Panc1 (cell line): Measurements from ENCODE around the gene N4BP2L2. TPM values are rescaled to one million over a fixed set of nuclear protein-coding genes. Genes with fewer than 3 reads are reported as not detected.

ENCODE experiments used
- ATAC-seq: fragments of 200-7000 bp; cut with Tn5 transposase; 2 replicates; pipeline ENCODE4 v1.9.1; 2020; ENCODE audit warnings: mild to moderate bottlenecking, moderate library complexity
- BruUV-seq: library from RNA; stranded (reverse); fragments of 400-500 nt; replicated peaks from 2 replicates; lab custom pipeline; 2021; lab: Mats Ljungman, UMichigan
- CTCF ChIA-PET: fragments of 300-600 bp; sonication (Branson Sonifier 250); formaldehyde crosslinking; loops from one replicate; lab custom pipeline; 2022; ENCODE audit warnings: antibody characterized with exemption; lab: Charles Lee
- POLR2A ChIA-PET: fragments of 300-600 bp; sonication (Branson Sonifier 250); formaldehyde crosslinking; loops from one replicate; lab custom pipeline; 2022; ENCODE audit warnings: antibody characterized with exemption; lab: Charles Lee
- DNase-seq: peaks from one replicate; pipeline ENCODE4 v3.0.0-alpha.2; 2010; ENCODE audit warnings: low read depth, low spot score
- H3K27ac ChIP-seq: 2 replicates; pipeline ENCODE4 v1.5.1; 2011; ENCODE audit warnings: mild to moderate bottlenecking, low read length, inconsistent platforms
- H3K27me3 ChIP-seq: fragments of 200-500 bp; sonication (Bioruptor generic); 2 replicates; pipeline ENCODE4 v1.6.0; 2014; ENCODE audit warnings: low read length, inconsistent platforms; ENCODE audit not compliant: control insufficient read depth, insufficient read depth
- H3K36me3 ChIP-seq: fragments of 200-500 bp; sonication (Bioruptor generic); 2 replicates; pipeline ENCODE4 v1.5.1; 2014; ENCODE audit warnings: inconsistent platforms, mild to moderate bottlenecking, low read length, moderate library complexity; ENCODE audit not compliant: control insufficient read depth, insufficient read depth
- H3K4me1 ChIP-seq: 2 replicates; pipeline ENCODE4 v1.5.1; 2011; ENCODE audit warnings: inconsistent platforms, mild to moderate bottlenecking, low read length, moderate library complexity; ENCODE audit not compliant: control insufficient read depth, insufficient read depth
- H3K4me3 ChIP-seq, 2 experiments: 2 replicates each; pipeline ENCODE4 v1.5.1; 2011 to 2012; ENCODE audit warnings: low read depth in 2 of 2, low read length in 2 of 2, mild to moderate bottlenecking in 2 of 2, inconsistent platforms in 1 of 2, moderate library complexity in 1 of 2
- H3K9me3 ChIP-seq: fragments of 200-500 bp; sonication (Bioruptor generic); 2 replicates; pipeline ENCODE4 v1.5.1; 2014; ENCODE audit warnings: low read depth, mild to moderate bottlenecking, inconsistent platforms, low read length, moderate library complexity; ENCODE audit not compliant: control insufficient read depth, insufficient read depth
- POLR2AphosphoS5 ChIP-seq: IDR thresholded peaks from 2 replicates; pipeline ENCODE4 v1.6.1; 2012; ENCODE audit warnings: mild to moderate bottlenecking, low read depth, low read length, moderate library complexity
- SIN3A ChIP-seq: IDR thresholded peaks from 2 replicates; pipeline ENCODE4 v1.6.1; 2012; ENCODE audit warnings: low read depth, mild to moderate bottlenecking, low read length, moderate library complexity, borderline replicate concordance; ENCODE audit not compliant: insufficient read depth
- TCF7L2 ChIP-seq: IDR thresholded peaks from 2 replicates; pipeline ENCODE4 v1.6.1; 2011; ENCODE audit warnings: mild to moderate bottlenecking, low read depth, low read length, inconsistent platforms
- in situ Hi-C: cut with HindIII; loops from 2 replicates; pipeline ENCODE4 v1.10.0; 2016; ENCODE audit warnings: low sequenced_read_pairs, low pct_unique_long_range_greater_than_20kb
- intact Hi-C: fragments of 100-400 bp; cut with micrococcal nuclease; formaldehyde crosslinking; loops from one replicate; pipeline ENCODE4 v1.10.0; 2022; ENCODE audit not compliant: unreplicated experiment
- total RNA-seq: library from RNA; stranded (reverse); gene quantifications from one replicate; pipeline ENCODE4 v1.2.1, GENCODE V29; 2021; ENCODE audit not compliant: unreplicated experiment
- TF ChIP-seq, protein P1 (sequence below), 2 experiments: IDR thresholded peaks; 2 replicates each; pipeline ENCODE4 v1.6.1; 2011 to 2012; ENCODE audit warnings: low read depth in 2 of 2, control low read depth in 1 of 2, low read length in 1 of 2, mild to moderate bottlenecking in 1 of 2, moderate library complexity in 1 of 2; ENCODE audit not compliant: insufficient read depth in 1 of 2
- TF ChIP-seq, protein P2 (sequence below): fragments of 450-650 bp; IDR thresholded peaks from 2 replicates; pipeline ENCODE4 v1.5.1; 2017; ENCODE audit warnings: mild to moderate bottlenecking

The N4BP2L2 gene
- total RNA-seq, 1 experiment from 2014 or later = 43.8 TPM

DNA sequence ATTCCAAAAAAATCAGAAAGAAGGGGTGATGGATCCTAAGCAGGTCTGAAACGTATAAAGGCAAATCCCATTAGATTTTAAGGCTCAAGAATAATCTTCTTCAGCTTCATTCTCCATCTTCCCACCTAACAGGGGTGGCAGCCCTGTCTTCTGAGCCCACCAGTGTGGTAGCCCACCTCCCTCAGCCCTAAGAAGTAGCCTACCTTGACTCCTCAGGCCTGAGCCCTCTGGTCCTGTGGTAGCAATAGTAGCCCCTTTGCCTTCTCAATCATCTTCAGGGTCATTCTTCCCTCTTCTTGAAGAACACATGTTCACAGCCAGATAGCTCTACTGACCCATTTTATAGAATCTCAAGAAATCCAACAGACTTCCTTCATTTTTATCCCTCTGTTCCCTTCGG, 33.7 kb downstream of the N4BP2L2 start:
- intact Hi-C loops = no loop called here
- Histone ChIP-seq H3K9me3 (no peaks in the 10 kb centered on the region), H3K27me3 (no peaks in the 10 kb centered on the region), H3K4me1 (no peaks in the 10 kb centered on the region), H3K4me3 (no peak overlapping the region), H3K36me3 (peaks cover 2% of the 10 kb centered on the region; the same call in 1 of the 2 replicates), H3K27ac (no peak overlapping the region)
- POLR2A ChIA-PET = no interaction called here
- in situ Hi-C loops = no loop called here
- DNase-seq = no peak
- BruUV-seq = no TSS peak
- no peak for ATAC-seq
- TF ChIP-seq, protein P1, sequence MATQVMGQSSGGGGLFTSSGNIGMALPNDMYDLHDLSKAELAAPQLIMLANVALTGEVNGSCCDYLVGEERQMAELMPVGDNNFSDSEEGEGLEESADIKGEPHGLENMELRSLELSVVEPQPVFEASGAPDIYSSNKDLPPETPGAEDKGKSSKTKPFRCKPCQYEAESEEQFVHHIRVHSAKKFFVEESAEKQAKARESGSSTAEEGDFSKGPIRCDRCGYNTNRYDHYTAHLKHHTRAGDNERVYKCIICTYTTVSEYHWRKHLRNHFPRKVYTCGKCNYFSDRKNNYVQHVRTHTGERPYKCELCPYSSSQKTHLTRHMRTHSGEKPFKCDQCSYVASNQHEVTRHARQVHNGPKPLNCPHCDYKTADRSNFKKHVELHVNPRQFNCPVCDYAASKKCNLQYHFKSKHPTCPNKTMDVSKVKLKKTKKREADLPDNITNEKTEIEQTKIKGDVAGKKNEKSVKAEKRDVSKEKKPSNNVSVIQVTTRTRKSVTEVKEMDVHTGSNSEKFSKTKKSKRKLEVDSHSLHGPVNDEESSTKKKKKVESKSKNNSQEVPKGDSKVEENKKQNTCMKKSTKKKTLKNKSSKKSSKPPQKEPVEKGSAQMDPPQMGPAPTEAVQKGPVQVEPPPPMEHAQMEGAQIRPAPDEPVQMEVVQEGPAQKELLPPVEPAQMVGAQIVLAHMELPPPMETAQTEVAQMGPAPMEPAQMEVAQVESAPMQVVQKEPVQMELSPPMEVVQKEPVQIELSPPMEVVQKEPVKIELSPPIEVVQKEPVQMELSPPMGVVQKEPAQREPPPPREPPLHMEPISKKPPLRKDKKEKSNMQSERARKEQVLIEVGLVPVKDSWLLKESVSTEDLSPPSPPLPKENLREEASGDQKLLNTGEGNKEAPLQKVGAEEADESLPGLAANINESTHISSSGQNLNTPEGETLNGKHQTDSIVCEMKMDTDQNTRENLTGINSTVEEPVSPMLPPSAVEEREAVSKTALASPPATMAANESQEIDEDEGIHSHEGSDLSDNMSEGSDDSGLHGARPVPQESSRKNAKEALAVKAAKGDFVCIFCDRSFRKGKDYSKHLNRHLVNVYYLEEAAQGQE (IDR thresholded peaks at IDR 0.05; ENCODE audit: insufficient read depth in 1 of 2, low read depth in 2 of 2, low read length in 1 of 2) = no peak
- no peak for TF ChIP-seq TCF7L2
- no peak for TF ChIP-seq POLR2AphosphoS5
- TF ChIP-seq, protein P2, sequence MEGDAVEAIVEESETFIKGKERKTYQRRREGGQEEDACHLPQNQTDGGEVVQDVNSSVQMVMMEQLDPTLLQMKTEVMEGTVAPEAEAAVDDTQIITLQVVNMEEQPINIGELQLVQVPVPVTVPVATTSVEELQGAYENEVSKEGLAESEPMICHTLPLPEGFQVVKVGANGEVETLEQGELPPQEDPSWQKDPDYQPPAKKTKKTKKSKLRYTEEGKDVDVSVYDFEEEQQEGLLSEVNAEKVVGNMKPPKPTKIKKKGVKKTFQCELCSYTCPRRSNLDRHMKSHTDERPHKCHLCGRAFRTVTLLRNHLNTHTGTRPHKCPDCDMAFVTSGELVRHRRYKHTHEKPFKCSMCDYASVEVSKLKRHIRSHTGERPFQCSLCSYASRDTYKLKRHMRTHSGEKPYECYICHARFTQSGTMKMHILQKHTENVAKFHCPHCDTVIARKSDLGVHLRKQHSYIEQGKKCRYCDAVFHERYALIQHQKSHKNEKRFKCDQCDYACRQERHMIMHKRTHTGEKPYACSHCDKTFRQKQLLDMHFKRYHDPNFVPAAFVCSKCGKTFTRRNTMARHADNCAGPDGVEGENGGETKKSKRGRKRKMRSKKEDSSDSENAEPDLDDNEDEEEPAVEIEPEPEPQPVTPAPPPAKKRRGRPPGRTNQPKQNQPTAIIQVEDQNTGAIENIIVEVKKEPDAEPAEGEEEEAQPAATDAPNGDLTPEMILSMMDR = no peak
- no peak for TF ChIP-seq SIN3A
- CTCF ChIA-PET = no interaction called here

GRCh38 chr13:32504263-32504662, 34.3 kb downstream of the N4BP2L2 start:
- H3K9me3 ChIP-seq = no peaks in the 10 kb centered on the region
- no TSS peak for BruUV-seq
- ATAC-seq (no peak), DNase-seq (no peak)
- no peak for TF ChIP-seq POLR2AphosphoS5
- TF ChIP-seq, protein P2 = no peak
- intact Hi-C loops = no loop called here
- peaks cover 2% of the 10 kb centered on the region; the same call in 1 of the 2 replicates for H3K36me3 ChIP-seq
- H3K27me3 ChIP-seq = no peaks in the 10 kb centered on the region
- ChIA-PET CTCF (no interaction called here), POLR2A (no interaction called here)
- in situ Hi-C loops = no loop called here
- H3K4me3 ChIP-seq = no peak overlapping the region
- no peaks in the 10 kb centered on the region for H3K4me1 ChIP-seq
- no peak overlapping the region for H3K27ac ChIP-seq
